KMS-11 (cell line): ENCODE measurements around the gene KRT12.

Experiments used
- H2AFZ ChIP-seq: fragments of 200-600 bp; sonication (generic); 2 replicates; pipeline ENCODE4 v1.6.1; 2016; ENCODE audit warnings: antibody characterized with exemption, mixed run types, low read depth
- H3K27ac ChIP-seq: fragments of 200-600 bp; sonication (generic); 2 replicates; pipeline ENCODE4 v1.6.1; 2016; ENCODE audit warnings: mild to moderate bottlenecking, mixed run types
- H3K27me3 ChIP-seq: fragments of 200-600 bp; sonication (generic); 2 replicates; pipeline ENCODE4 v1.6.1; 2017; ENCODE audit warnings: mild to moderate bottlenecking, low read depth, mixed run types, moderate library complexity; ENCODE audit not compliant: insufficient read depth
- H3K36me3 ChIP-seq: fragments of 200-600 bp; sonication (generic); 2 replicates; pipeline ENCODE4 v1.6.1; 2017; ENCODE audit warnings: mild to moderate bottlenecking, mixed run types; ENCODE audit not compliant: insufficient read depth
- H3K4me1 ChIP-seq: fragments of 200-600 bp; sonication (generic); 2 replicates; pipeline ENCODE4 v1.6.1; 2016; ENCODE audit warnings: mild to moderate bottlenecking, low read depth, mixed run types; ENCODE audit not compliant: poor library complexity, severe bottlenecking
- H3K4me2 ChIP-seq: fragments of 200-600 bp; sonication (generic); 2 replicates; pipeline ENCODE4 v1.7.0; 2016; ENCODE audit warnings: mild to moderate bottlenecking, mixed run types
- H3K4me3 ChIP-seq: fragments of 200-600 bp; sonication (generic); IDR thresholded peaks from 2 replicates; pipeline ENCODE4 v1.6.1; 2017; ENCODE audit warnings: low read depth, low read length, mixed read lengths; ENCODE audit not compliant: insufficient read depth
- H3K79me2 ChIP-seq: fragments of 200-600 bp; sonication (generic); 2 replicates; pipeline ENCODE4 v1.6.1; 2016; ENCODE audit warnings: low read depth, mixed run types; ENCODE audit not compliant: insufficient read depth
- H3K9ac ChIP-seq: fragments of 200-600 bp; sonication (generic); 2 replicates; pipeline ENCODE4 v1.6.1; 2016; ENCODE audit warnings: mild to moderate bottlenecking, mixed run types
- H4K20me1 ChIP-seq: fragments of 200-600 bp; sonication (generic); 2 replicates; pipeline ENCODE4 v1.6.1; 2016; ENCODE audit warnings: mild to moderate bottlenecking, mixed run types; ENCODE audit not compliant: insufficient read depth
- CTCF ChIP-seq: fragments of 200-600 bp; sonication (generic); conservative IDR thresholded peaks from 2 replicates; pipeline ENCODE4 v1.6.1; 2017; ENCODE audit warnings: low read depth, mild to moderate bottlenecking, antibody characterized with exemption, low read length, moderate library complexity, mixed read lengths

The KRT12 gene

GRCh38 chr17:40914075-40914855 lies 47.2 kb upstream of the KRT12 start:
- Histone ChIP-seq H3K4me2 (no peak overlapping the region), H4K20me1 (no peaks in the 10 kb centered on the region), H3K27ac (no peak overlapping the region), H3K79me2 (no peaks in the 10 kb centered on the region), H2AFZ (no peak overlapping the region), H3K4me3 (no peak overlapping the region), H3K9ac (no peak overlapping the region), H3K36me3 (no peaks in the 10 kb centered on the region), H3K4me1 (no peaks in the 10 kb centered on the region), H3K27me3 (no peaks in the 10 kb centered on the region)
- TF ChIP-seq CTCF = no peak

DNA sequence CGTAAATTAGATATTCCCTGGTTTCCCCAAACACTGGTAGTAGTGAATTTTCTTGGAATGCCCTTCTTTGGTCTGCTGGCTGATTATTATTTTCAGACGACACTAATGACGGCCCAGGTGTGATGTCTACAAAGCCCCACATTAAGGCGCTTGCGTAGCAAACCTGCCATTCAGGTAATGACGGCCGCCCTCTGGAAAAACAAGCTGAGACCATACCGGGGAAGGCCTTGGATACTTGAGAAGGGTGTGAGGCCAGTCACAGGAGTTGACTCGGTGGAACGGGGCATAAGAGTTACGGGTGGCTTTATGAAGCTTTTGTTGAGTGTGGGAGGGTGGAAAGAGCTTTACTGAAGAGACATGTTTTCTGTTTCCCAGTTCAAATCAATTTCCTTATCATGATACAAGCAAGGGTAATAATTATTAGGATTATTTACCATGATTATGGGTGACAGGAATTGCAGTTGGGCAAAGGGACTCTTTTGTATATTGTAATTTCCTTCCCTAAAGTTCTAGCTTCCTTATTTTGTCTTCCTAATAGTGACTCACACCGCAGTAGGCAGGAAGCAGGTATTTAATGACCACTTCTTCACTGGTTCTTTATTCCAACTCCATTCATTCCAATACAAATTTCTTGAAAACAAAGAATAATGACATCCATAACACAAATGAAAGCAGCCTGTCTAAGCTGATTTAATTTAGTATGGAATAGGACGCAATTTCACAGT lies 45.6 kb upstream of the KRT12 start:
- TF ChIP-seq CTCF = no peak
- Histone ChIP-seq H3K27ac (no peak overlapping the region), H4K20me1 (no peaks in the 10 kb centered on the region), H3K27me3 (no peaks in the 10 kb centered on the region), H3K4me2 (no peak overlapping the region), H3K9ac (no peak overlapping the region), H3K36me3 (no peaks in the 10 kb centered on the region), H3K79me2 (no peaks in the 10 kb centered on the region), H2AFZ (no peak overlapping the region), H3K4me3 (no peak overlapping the region), H3K4me1 (no peaks in the 10 kb centered on the region)

GRCh38 chr17:40910441-40910841 lies 43.4 kb upstream of the KRT12 start:
- H2AFZ ChIP-seq = no peak overlapping the region
- H3K9ac ChIP-seq = no peak overlapping the region
- H3K27ac ChIP-seq = no peak overlapping the region
- no peaks in the 10 kb centered on the region for H3K27me3 ChIP-seq
- no peaks in the 10 kb centered on the region for H4K20me1 ChIP-seq
- no peak for TF ChIP-seq CTCF
- no peaks in the 10 kb centered on the region for H3K4me1 ChIP-seq
- no peaks in the 10 kb centered on the region for H3K79me2 ChIP-seq
- no peaks in the 10 kb centered on the region for H3K36me3 ChIP-seq
- no peak overlapping the region for H3K4me2 ChIP-seq
- no peak overlapping the region for H3K4me3 ChIP-seq

DNA sequence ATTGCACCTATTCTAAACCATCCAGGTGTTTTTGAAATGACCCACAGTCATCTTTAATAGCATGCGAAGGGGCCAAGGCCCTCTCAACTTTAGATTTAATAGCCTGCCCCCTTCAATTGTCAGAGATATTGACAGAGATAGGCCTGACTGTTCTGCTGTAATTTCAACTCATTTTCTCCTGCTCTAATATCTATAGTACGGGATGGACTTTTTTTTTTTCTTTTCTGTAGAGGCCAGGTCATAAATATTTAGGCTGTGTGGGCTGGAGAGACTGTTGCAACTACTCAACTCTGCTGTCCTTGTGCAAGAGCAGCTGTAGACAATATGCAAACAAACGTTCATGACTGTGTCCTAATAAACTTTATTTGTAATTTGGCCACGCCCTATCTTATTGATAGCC lies 42.7 kb upstream of the KRT12 start:
- Histone ChIP-seq H3K9ac (no peak overlapping the region), H3K4me1 (no peaks in the 10 kb centered on the region), H3K4me2 (no peak overlapping the region), H3K4me3 (no peak overlapping the region), H3K27ac (no peak overlapping the region), H2AFZ (no peak overlapping the region), H3K79me2 (no peaks in the 10 kb centered on the region), H4K20me1 (no peaks in the 10 kb centered on the region), H3K27me3 (no peaks in the 10 kb centered on the region), H3K36me3 (no peaks in the 10 kb centered on the region)
- no peak for TF ChIP-seq CTCF
